ENCODE data around the gene DNAH11. TPM values are rescaled to one million over a fixed set of nuclear protein-coding genes. Genes with fewer than 3 reads are reported as not detected.

DNAH11 gene
- total and polyA plus RNA-seq, 9 of the 15 experiments (the other 6 are each of a cell fraction or from before 2014, with no cell fraction given): under 0.01 TPM; not detected in 7

- Histone ChIP-seq H3K9me1 (ENCODE audit: control insufficient read depth, insufficient read depth, low read length) (no peaks in the 10 kb centered on the region), H3K4me2 (ENCODE audit: insufficient read depth, low read length) (no peak overlapping the region), H3K9ac (ENCODE audit: insufficient read depth in 1 of 2, low read depth in 2 of 2, low read length in 2 of 2) (no peak overlapping the region), H3K79me2 (ENCODE audit: control insufficient read depth, insufficient read depth, low read length) (no peaks in the 10 kb centered on the region), H2AFZ (ENCODE audit: low read depth, low read length) (no peak overlapping the region), H3K4me1 (replicated peaks in 1 of 2; ENCODE audit: control insufficient read depth in 2 of 2, insufficient read depth in 2 of 2, low read length in 2 of 2) (no peaks in the 10 kb centered on the region), H4K20me1 (replicated peaks; ENCODE audit: control insufficient read depth, insufficient read depth, low read length) (no peaks in the 10 kb centered on the region), H3K27me3 (ENCODE audit: control insufficient read depth in 2 of 2, insufficient read depth in 2 of 2, low read length in 2 of 2) (peaks cover 0 to 4% of the 10 kb centered on the region in 2 experiments; a peak in 2 of 5 replicates), H3K36me3 (ENCODE audit: control insufficient read depth, insufficient read depth, low read length) (no peaks in the 10 kb centered on the region), H3K9me3 (replicated peaks; ENCODE audit: control insufficient read depth, insufficient read depth, low read depth, low read length) (no peaks in the 10 kb centered on the region), H3K27ac (ENCODE audit: extremely low read depth, low read depth, low read length) (no peak overlapping the region), H3K4me3 (no peak overlapping the region)
- TF ChIP-seq ZFP30 (CRISPR knock-in tag; IDR thresholded peaks at IDR 0.05; ENCODE audit: borderline replicate concordance): no peak
- no peak for TF ChIP-seq ZNF232 (CRISPR knock-in tag; IDR thresholded peaks at IDR 0.05)
- TF ChIP-seq, protein P1, sequence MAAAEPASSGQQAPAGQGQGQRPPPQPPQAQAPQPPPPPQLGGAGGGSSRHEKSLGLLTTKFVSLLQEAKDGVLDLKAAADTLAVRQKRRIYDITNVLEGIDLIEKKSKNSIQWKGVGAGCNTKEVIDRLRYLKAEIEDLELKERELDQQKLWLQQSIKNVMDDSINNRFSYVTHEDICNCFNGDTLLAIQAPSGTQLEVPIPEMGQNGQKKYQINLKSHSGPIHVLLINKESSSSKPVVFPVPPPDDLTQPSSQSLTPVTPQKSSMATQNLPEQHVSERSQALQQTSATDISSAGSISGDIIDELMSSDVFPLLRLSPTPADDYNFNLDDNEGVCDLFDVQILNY (CRISPR knock-in tag; IDR thresholded peaks at IDR 0.05): no peak
- TF ChIP-seq ARID1B (IDR thresholded peaks at IDR 0.05): no peak
- TF ChIP-seq, protein P2, sequence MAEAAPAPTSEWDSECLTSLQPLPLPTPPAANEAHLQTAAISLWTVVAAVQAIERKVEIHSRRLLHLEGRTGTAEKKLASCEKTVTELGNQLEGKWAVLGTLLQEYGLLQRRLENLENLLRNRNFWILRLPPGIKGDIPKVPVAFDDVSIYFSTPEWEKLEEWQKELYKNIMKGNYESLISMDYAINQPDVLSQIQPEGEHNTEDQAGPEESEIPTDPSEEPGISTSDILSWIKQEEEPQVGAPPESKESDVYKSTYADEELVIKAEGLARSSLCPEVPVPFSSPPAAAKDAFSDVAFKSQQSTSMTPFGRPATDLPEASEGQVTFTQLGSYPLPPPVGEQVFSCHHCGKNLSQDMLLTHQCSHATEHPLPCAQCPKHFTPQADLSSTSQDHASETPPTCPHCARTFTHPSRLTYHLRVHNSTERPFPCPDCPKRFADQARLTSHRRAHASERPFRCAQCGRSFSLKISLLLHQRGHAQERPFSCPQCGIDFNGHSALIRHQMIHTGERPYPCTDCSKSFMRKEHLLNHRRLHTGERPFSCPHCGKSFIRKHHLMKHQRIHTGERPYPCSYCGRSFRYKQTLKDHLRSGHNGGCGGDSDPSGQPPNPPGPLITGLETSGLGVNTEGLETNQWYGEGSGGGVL (CRISPR knock-in tag; IDR thresholded peaks at IDR 0.05): no peak
- TF ChIP-seq ZNF277 (CRISPR knock-in tag; IDR thresholded peaks at IDR 0.05; ENCODE audit: borderline replicate concordance): no peak
- no peak for TF ChIP-seq PCBP2 (IDR thresholded peaks at IDR 0.05; ENCODE audit: low read depth, low read length, poor library complexity, severe bottlenecking)
- TF ChIP-seq ESRRB (CRISPR knock-in tag; IDR thresholded peaks at IDR 0.05; ENCODE audit: borderline replicate concordance): no peak
- TF ChIP-seq SAFB (IDR thresholded peaks at IDR 0.05; ENCODE audit: borderline replicate concordance, low read depth, low read length): no peak
- no peak for TF ChIP-seq BCL6 (CRISPR knock-in tag; IDR thresholded peaks at IDR 0.05)
- TF ChIP-seq HNRNPL (IDR thresholded peaks at IDR 0.05; ENCODE audit: low read depth, low read length): no peak
- TF ChIP-seq, protein P3, sequence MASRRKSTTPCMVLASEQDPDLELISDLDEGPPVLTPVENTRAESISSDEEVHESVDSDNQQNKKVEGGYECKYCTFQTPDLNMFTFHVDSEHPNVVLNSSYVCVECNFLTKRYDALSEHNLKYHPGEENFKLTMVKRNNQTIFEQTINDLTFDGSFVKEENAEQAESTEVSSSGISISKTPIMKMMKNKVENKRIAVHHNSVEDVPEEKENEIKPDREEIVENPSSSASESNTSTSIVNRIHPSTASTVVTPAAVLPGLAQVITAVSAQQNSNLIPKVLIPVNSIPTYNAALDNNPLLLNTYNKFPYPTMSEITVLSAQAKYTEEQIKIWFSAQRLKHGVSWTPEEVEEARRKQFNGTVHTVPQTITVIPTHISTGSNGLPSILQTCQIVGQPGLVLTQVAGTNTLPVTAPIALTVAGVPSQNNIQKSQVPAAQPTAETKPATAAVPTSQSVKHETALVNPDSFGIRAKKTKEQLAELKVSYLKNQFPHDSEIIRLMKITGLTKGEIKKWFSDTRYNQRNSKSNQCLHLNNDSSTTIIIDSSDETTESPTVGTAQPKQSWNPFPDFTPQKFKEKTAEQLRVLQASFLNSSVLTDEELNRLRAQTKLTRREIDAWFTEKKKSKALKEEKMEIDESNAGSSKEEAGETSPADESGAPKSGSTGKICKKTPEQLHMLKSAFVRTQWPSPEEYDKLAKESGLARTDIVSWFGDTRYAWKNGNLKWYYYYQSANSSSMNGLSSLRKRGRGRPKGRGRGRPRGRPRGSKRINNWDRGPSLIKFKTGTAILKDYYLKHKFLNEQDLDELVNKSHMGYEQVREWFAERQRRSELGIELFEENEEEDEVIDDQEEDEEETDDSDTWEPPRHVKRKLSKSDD (conservative IDR thresholded peaks at IDR 0.05; ENCODE audit: low read length): no peak
- no peak for TF ChIP-seq GATA2 (CRISPR knock-in tag; IDR thresholded peaks at IDR 0.05)
- no peak for TF ChIP-seq SETDB1 (IDR thresholded peaks at IDR 0.05; ENCODE audit: low read length)
- no peak for TF ChIP-seq FOXM1 (IDR thresholded peaks at IDR 0.05; ENCODE audit: low read depth)
- no peak for TF ChIP-seq FOXM1 (CRISPR knock-in tag; IDR thresholded peaks at IDR 0.05; ENCODE audit: low read depth)
- TF ChIP-seq GTF2A2 (tag; IDR thresholded peaks at IDR 0.05): no peak
- in situ Hi-C loops (cut with MboI) (no loop called here), intact Hi-C loops (cut with micrococcal nuclease) (loop anchor here (10.0 kb wide), 1 partner anchor 136 kb away; no protein-coding TSS in a partner anchor)
- no peak for DNase-seq (ENCODE audit: extremely low read depth in 1 of 4, low spot score in 3 of 4)
- ChIA-PET CTCF (ENCODE audit: low intra/inter-chr PET ratio) (no interaction called here), POLR2A (no interaction called here)
- WGBS (ENCODE audit: insufficient coverage, low coverage, missing lambda C conversion rate): 0% methylated on average over 3 of the region's 3 CpGs
- BruUV-seq (replicated peaks): no TSS peak
- no peak for ATAC-seq
- no peak for FAIRE-seq
These were observed 325.7 kb downstream of the DNAH11 start for GRCh38 chr7:21868576-21868850.

All from K562 (cell line).